GM23338 (cell line): ENCODE measurements around the gene DTX1. TPM values are rescaled to one million over a fixed set of nuclear protein-coding genes. Genes with fewer than 3 reads are reported as not detected.

Experiments
- CREB1 ChIP-seq: fragments of 250-450 bp; sonication (Bioruptor Pico); IDR thresholded peaks from 2 replicates; pipeline ENCODE4 v1.5.0; 2020; ENCODE audit warnings: low read depth, mild to moderate bottlenecking, moderate library complexity
- EZH2 ChIP-seq: fragments of 200-600 bp; sonication (generic); IDR thresholded peaks from one replicate; pipeline ENCODE4 v1.8.0; 2017; ENCODE audit warnings: antibody characterized with exemption, mild to moderate bottlenecking, low read depth; ENCODE audit not compliant: unreplicated experiment
- EZH2phosphoT487 ChIP-seq: fragments of 200-600 bp; sonication (generic); IDR thresholded peaks from one replicate; pipeline ENCODE4 v1.8.1; 2018; ENCODE audit warnings: antibody characterized with exemption; ENCODE audit not compliant: unreplicated experiment
- JUNB ChIP-seq: IDR thresholded peaks from one replicate; pipeline ENCODE4 v1.6.1; 2016; ENCODE audit warnings: antibody characterized with exemption; ENCODE audit not compliant: unreplicated experiment
- NANOG ChIP-seq: IDR thresholded peaks from 2 replicates; pipeline ENCODE4 v1.6.1; 2016; ENCODE audit warnings: antibody characterized with exemption, borderline replicate concordance
- POLR2AphosphoS5 ChIP-seq: IDR thresholded peaks from 2 replicates; pipeline ENCODE4 v1.6.1; 2016; ENCODE audit warnings: antibody characterized with exemption, low read depth
- ZNF331 ChIP-seq: fragments of 250-450 bp; sonication (Bioruptor Pico); IDR thresholded peaks from 2 replicates; pipeline ENCODE4 v1.5.0; 2020; ENCODE audit warnings: low read depth, mild to moderate bottlenecking, moderate library complexity
- polyA plus RNA-seq: library from polyadenylated mRNA; unstranded; fragments of >200 nt; fragmentation: Nextera tagmentation; extraction: Ambion mirVana; gene quantifications from 2 replicates; pipeline ENCODE4 v1.2.1, GENCODE V29; 2016
- total RNA-seq: library from RNA; depleted of rRNA; stranded (reverse); fragments of >200 nt; shearing (Covaris generic); gene quantifications from 2 replicates; pipeline ENCODE4 v1.2.3, GENCODE V29; 2014
- TF ChIP-seq, protein P1 (sequence below): fragments of 250-450 bp; sonication (Bioruptor Pico); IDR thresholded peaks from 2 replicates; pipeline ENCODE4 v1.5.0; 2020; ENCODE audit warnings: mild to moderate bottlenecking, moderate library complexity
- TF ChIP-seq, protein P2 (sequence below): IDR thresholded peaks from 2 replicates; pipeline ENCODE4 v1.6.1; 2016; ENCODE audit warnings: antibody characterized with exemption
- TF ChIP-seq, protein P3 (sequence below), 2 experiments: fragments of 200-600 bp in 1 of 2; sonication (generic) in 1 of 2; conservative IDR thresholded peaks; 2 replicates each; pipeline versions ENCODE4 v1.5.1 to v1.6.1; 2016 to 2017; ENCODE audit warnings: antibody characterized with exemption in 2 of 2, low read depth in 2 of 2, mild to moderate bottlenecking in 2 of 2, moderate library complexity in 1 of 2

The DTX1 gene
- total and polyA plus RNA-seq, 2 experiments from 2014 or later, result 1.6 to 9.0 TPM

DNA sequence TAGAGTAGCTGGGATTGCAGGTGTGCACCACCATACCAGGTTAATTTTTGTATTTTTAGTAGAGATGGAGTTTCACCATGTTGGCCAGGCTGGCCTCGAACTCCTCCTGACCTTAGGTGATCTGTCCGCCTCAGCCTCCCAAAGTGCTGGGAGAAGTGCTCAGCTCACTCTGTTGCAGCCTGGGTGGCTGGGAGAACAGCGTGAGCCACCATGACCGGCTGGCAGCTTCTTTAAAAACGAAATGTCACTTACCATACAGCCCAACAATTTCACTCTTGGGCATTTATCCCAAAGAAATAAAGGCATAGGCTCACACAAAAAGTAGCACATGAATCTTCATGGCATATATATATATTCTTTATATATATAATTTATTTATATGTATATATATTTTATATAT lies 88.3 kb downstream of the DTX1 start (continued):
- TF ChIP-seq, protein P1, sequence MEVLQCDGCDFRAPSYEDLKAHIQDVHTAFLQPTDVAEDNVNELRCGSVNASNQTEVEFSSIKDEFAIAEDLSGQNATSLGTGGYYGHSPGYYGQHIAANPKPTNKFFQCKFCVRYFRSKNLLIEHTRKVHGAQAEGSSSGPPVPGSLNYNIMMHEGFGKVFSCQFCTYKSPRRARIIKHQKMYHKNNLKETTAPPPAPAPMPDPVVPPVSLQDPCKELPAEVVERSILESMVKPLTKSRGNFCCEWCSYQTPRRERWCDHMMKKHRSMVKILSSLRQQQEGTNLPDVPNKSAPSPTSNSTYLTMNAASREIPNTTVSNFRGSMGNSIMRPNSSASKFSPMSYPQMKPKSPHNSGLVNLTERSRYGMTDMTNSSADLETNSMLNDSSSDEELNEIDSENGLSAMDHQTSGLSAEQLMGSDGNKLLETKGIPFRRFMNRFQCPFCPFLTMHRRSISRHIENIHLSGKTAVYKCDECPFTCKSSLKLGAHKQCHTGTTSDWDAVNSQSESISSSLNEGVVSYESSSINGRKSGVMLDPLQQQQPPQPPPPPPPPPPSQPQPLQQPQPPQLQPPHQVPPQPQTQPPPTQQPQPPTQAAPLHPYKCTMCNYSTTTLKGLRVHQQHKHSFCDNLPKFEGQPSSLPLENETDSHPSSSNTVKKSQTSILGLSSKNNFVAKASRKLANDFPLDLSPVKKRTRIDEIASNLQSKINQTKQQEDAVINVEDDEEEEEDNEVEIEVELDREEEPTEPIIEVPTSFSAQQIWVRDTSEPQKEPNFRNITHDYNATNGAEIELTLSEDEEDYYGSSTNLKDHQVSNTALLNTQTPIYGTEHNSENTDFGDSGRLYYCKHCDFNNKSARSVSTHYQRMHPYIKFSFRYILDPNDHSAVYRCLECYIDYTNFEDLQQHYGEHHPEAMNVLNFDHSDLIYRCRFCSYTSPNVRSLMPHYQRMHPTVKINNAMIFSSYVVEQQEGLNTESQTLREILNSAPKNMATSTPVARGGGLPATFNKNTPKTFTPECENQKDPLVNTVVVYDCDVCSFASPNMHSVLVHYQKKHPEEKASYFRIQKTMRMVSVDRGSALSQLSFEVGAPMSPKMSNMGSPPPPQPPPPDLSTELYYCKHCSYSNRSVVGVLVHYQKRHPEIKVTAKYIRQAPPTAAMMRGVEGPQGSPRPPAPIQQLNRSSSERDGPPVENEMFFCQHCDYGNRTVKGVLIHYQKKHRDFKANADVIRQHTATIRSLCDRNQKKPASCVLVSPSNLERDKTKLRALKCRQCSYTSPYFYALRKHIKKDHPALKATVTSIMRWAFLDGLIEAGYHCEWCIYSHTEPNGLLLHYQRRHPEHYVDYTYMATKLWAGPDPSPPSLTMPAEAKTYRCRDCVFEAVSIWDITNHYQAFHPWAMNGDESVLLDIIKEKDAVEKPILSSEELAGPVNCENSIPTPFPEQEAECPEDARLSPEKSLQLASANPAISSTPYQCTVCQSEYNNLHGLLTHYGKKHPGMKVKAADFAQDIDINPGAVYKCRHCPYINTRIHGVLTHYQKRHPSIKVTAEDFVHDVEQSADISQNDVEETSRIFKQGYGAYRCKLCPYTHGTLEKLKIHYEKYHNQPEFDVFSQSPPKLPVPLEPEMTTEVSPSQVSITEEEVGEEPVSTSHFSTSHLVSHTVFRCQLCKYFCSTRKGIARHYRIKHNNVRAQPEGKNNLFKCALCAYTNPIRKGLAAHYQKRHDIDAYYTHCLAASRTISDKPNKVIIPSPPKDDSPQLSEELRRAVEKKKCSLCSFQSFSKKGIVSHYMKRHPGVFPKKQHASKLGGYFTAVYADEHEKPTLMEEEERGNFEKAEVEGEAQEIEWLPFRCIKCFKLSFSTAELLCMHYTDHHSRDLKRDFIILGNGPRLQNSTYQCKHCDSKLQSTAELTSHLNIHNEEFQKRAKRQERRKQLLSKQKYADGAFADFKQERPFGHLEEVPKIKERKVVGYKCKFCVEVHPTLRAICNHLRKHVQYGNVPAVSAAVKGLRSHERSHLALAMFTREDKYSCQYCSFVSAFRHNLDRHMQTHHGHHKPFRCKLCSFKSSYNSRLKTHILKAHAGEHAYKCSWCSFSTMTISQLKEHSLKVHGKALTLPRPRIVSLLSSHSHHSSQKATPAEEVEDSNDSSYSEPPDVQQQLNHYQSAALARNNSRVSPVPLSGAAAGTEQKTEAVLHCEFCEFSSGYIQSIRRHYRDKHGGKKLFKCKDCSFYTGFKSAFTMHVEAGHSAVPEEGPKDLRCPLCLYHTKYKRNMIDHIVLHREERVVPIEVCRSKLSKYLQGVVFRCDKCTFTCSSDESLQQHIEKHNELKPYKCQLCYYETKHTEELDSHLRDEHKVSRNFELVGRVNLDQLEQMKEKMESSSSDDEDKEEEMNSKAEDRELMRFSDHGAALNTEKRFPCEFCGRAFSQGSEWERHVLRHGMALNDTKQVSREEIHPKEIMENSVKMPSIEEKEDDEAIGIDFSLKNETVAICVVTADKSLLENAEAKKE (CRISPR knock-in tag), result no peak
- TF ChIP-seq, protein P2, sequence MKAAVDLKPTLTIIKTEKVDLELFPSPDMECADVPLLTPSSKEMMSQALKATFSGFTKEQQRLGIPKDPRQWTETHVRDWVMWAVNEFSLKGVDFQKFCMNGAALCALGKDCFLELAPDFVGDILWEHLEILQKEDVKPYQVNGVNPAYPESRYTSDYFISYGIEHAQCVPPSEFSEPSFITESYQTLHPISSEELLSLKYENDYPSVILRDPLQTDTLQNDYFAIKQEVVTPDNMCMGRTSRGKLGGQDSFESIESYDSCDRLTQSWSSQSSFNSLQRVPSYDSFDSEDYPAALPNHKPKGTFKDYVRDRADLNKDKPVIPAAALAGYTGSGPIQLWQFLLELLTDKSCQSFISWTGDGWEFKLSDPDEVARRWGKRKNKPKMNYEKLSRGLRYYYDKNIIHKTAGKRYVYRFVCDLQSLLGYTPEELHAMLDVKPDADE, result no peak
- TF ChIP-seq POLR2AphosphoS5 (no peak), JUNB (no peak), CREB1 (CRISPR knock-in tag) (no peak), ZNF331 (CRISPR knock-in tag) (no peak), EZH2 (no peak), EZH2phosphoT487 (no peak), NANOG (no peak)
- TF ChIP-seq, protein P3, sequence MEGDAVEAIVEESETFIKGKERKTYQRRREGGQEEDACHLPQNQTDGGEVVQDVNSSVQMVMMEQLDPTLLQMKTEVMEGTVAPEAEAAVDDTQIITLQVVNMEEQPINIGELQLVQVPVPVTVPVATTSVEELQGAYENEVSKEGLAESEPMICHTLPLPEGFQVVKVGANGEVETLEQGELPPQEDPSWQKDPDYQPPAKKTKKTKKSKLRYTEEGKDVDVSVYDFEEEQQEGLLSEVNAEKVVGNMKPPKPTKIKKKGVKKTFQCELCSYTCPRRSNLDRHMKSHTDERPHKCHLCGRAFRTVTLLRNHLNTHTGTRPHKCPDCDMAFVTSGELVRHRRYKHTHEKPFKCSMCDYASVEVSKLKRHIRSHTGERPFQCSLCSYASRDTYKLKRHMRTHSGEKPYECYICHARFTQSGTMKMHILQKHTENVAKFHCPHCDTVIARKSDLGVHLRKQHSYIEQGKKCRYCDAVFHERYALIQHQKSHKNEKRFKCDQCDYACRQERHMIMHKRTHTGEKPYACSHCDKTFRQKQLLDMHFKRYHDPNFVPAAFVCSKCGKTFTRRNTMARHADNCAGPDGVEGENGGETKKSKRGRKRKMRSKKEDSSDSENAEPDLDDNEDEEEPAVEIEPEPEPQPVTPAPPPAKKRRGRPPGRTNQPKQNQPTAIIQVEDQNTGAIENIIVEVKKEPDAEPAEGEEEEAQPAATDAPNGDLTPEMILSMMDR (conservative IDR thresholded peaks at IDR 0.05; ENCODE audit: low read depth in 2 of 2), result no peak
